Measurements from ENCODE around the gene CLHC1. TPM values are rescaled to one million over a fixed set of nuclear protein-coding genes. Genes with fewer than 3 reads are reported as not detected.
"Not testable (repeated sequence)": the region's sequence is repeated elsewhere in the genome, so short reads cannot be mapped to it uniquely, and the experiment has no call there.

Gene CLHC1
- total RNA-seq, 1 donor = 14.5 TPM

DNA sequence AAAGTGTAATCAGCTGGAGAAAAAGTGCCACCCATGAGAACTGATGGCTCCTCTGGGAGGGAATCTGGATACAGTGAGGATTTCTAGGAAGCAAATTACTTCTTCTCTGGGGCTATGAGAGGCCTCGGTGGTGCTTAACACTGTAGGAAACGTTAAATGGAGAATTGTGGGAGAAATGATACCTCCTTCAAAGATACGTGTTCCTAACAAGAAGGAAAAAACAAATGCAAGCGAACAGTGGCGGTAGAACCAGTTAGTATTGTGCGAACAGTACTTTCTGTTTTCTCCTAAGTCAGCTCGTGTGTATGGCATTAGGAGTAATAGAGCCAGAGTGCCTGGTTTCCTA, 37.5 kb upstream of the CLHC1 start:
- peak; percentile 42 for DNase-seq (ENCODE audit: insufficient read length, low spot score, missing footprints)
- Histone ChIP-seq H3K4me2 (ENCODE audit: insufficient read depth, low read length) (peak overlapping the region; percentile 90), H3K9me3 (ENCODE audit: low read depth, low read length) (no peaks in the 10 kb centered on the region), H3K79me2 (ENCODE audit: insufficient read depth, low read length) (peaks cover 15% of the 10 kb centered on the region), H3K4me3 (ENCODE audit: insufficient read depth, low read length) (peak overlapping the region; percentile 97), H3K27me3 (ENCODE audit: insufficient read depth, low read length) (no peaks in the 10 kb centered on the region), H3K36me3 (ENCODE audit: insufficient read depth, low read length) (peaks cover 10% of the 10 kb centered on the region), H2AFZ (ENCODE audit: low read length) (peak overlapping the region; percentile 100), H4K20me1 (ENCODE audit: insufficient read depth, low read length) (no peaks in the 10 kb centered on the region), H3K4me1 (ENCODE audit: insufficient read depth, low read length) (peaks cover 12% of the 10 kb centered on the region), H3K27ac (ENCODE audit: low read depth, low read length) (peak overlapping the region; percentile 81)
- no peak for TF ChIP-seq CTCF (IDR thresholded peaks at IDR 0.05; ENCODE audit: extremely low read depth, low read depth, low read length)

- H3K27ac ChIP-seq (ENCODE audit: low read depth, low read length) = peak within 1 kb of the TSS; percentile 81
These were observed 37.0 kb upstream of the CLHC1 start, which contains the start of gene MTIF2 for GRCh38 chr2:55268907-55269644. Gene MTIF2 (minus strand): TSS chr2:55269231. CDS start chr2:55263858, 5,373 bp downstream.

DNA sequence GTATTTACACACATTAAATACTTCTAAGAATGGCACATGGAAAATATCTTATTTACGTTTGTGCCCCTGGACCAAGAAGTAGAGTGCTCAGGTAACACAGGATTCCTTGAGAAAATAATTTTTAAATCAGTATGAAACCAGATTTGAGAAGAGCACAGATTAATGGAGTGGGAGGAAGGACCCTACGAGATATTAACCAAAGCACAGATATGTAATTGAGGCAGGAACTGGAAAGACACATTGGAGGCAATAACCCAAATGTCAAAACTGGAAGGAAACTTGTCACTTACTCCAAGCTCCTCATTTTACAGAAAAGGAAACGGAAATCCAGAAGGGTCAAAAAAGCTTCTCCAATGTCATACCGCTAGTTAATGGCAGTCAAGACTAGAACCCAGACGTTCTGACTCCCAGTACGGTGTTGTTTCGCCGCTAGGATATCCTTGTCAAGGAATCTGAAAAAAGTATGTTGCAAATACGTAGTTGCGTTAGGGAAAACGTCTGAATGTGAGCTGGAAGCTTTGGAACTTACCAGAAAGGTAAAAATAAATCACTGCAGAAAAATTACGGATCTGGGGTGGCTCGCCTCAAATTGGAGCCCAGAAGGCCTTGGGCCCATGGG, 36.3 kb upstream of the CLHC1 start:
- no peaks in the 10 kb centered on the region for H3K27me3 ChIP-seq (ENCODE audit: insufficient read depth, low read length)
- no peak for TF ChIP-seq CTCF (IDR thresholded peaks at IDR 0.05; ENCODE audit: extremely low read depth, low read depth, low read length)
- H3K4me1 ChIP-seq (ENCODE audit: insufficient read depth, low read length) = peaks cover 12% of the 10 kb centered on the region
- H3K36me3 ChIP-seq (ENCODE audit: insufficient read depth, low read length) = peaks cover 20% of the 10 kb centered on the region
- H3K4me2 ChIP-seq (ENCODE audit: insufficient read depth, low read length) = peak overlapping the region; percentile 90
- H2AFZ ChIP-seq (ENCODE audit: low read length) = peak overlapping the region; percentile 100
- H3K4me3 ChIP-seq (ENCODE audit: insufficient read depth, low read length) = peak overlapping the region; percentile 97
- H3K79me2 ChIP-seq (ENCODE audit: insufficient read depth, low read length) = peaks cover 15% of the 10 kb centered on the region
- no peaks in the 10 kb centered on the region for H3K9me3 ChIP-seq (ENCODE audit: low read depth, low read length)
- DNase-seq (ENCODE audit: insufficient read length, low spot score, missing footprints) = no peak
- no peaks in the 10 kb centered on the region for H4K20me1 ChIP-seq (ENCODE audit: insufficient read depth, low read length)
- peak overlapping the region; percentile 81 for H3K27ac ChIP-seq (ENCODE audit: low read depth, low read length)

More at GRCh38 chr2:55268907-55269644, 37.0 kb upstream of the CLHC1 start, which contains the start of gene MTIF2:
- Histone ChIP-seq H4K20me1 (ENCODE audit: insufficient read depth, low read length) (no peaks in the 10 kb centered on the region), H3K4me2 (ENCODE audit: insufficient read depth, low read length) (peak within 1 kb of the TSS; percentile 90), H3K9me3 (ENCODE audit: low read depth, low read length) (no peaks in the 10 kb centered on the region), H3K79me2 (ENCODE audit: insufficient read depth, low read length) (peaks cover 15% of the 10 kb centered on the region), H2AFZ (ENCODE audit: low read length) (peak within 1 kb of the TSS; percentile 100), H3K36me3 (ENCODE audit: insufficient read depth, low read length) (peaks cover 13% of the 10 kb centered on the region), H3K4me1 (ENCODE audit: insufficient read depth, low read length) (peaks cover 12% of the 10 kb centered on the region), H3K27me3 (ENCODE audit: insufficient read depth, low read length) (no peaks in the 10 kb centered on the region), H3K4me3 (ENCODE audit: insufficient read depth, low read length) (peak within 1 kb of the TSS; percentile 97)
- peak; percentile 96 for DNase-seq (ENCODE audit: insufficient read length, low spot score, missing footprints)
- no peak for TF ChIP-seq CTCF (IDR thresholded peaks at IDR 0.05; ENCODE audit: extremely low read depth, low read depth, low read length)

DNA sequence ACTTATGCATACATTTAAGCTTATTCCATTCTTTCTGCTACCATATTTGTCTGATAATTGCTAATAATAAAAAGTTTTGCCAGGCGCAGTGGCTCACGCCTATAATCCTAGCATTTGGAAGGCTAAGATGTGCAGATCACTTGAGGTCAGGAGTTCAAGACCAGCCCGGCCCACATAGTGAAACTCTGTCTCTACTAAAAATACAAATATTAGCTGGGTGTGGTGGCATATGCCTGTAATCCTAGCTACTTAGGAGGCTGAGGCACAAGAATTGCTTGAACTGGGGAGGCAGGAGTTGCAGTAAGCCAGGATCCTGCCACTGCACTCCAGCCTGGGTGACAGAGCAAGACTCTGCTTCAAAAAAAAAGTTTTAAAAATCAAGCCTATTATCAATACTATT, 27.5 kb upstream of the CLHC1 start:
- H3K4me2 ChIP-seq (ENCODE audit: insufficient read depth, low read length); H3K4me3 ChIP-seq (ENCODE audit: insufficient read depth, low read length); H3K9me3 ChIP-seq (ENCODE audit: low read depth, low read length); H2AFZ ChIP-seq (ENCODE audit: low read length); DNase-seq (ENCODE audit: insufficient read length, low spot score, missing footprints); H4K20me1 ChIP-seq (ENCODE audit: insufficient read depth, low read length); H3K27me3 ChIP-seq (ENCODE audit: insufficient read depth, low read length); H3K27ac ChIP-seq (ENCODE audit: low read depth, low read length); H3K4me1 ChIP-seq (ENCODE audit: insufficient read depth, low read length); H3K79me2 ChIP-seq (ENCODE audit: insufficient read depth, low read length): not testable (repeated sequence)
- peaks cover 26% of the 10 kb centered on the region for H3K36me3 ChIP-seq (ENCODE audit: insufficient read depth, low read length)
